ENCODE results near the gene PSAP.

- TF ChIP-seq EZH2 (IDR thresholded peaks at IDR 0.05; ENCODE audit: borderline replicate concordance, insufficient read depth, low read length, poor library complexity, severe bottlenecking) (no peak), EP300 (conservative IDR thresholded peaks at IDR 0.05; ENCODE audit: poor library complexity, severe bottlenecking) (no peak), CTCF (IDR thresholded peaks at IDR 0.05; ENCODE audit: poor library complexity, severe bottlenecking) (no peak), POLR2AphosphoS5 (IDR thresholded peaks at IDR 0.05) (no peak)
Measured at GRCh38 chr10:71819985-71820384, 31.1 kb downstream of the PSAP start.

All from neural cell (in vitro differentiated cells).